PC-3 (cell line): ENCODE measurements around the gene ABCG1.

Source experiments
- CTCF ChIP-seq: fragments of 300-600 bp; sonication (generic); conservative IDR thresholded peaks from 2 replicates; pipeline ENCODE4 v1.5.1; 2017; ENCODE audit warnings: antibody characterized with exemption, low read depth, mild to moderate bottlenecking, low read length
- EZH2 ChIP-seq: fragments of 300-600 bp; sonication (generic); IDR thresholded peaks from one replicate; pipeline ENCODE4 v1.6.1; 2017; ENCODE audit warnings: antibody characterized with exemption, mild to moderate bottlenecking, low read length; ENCODE audit not compliant: unreplicated experiment

- TF ChIP-seq CTCF (peak; percentile 16; the same call in 1 of the 2 replicates), EZH2 (no peak)
These were observed 21.0 kb downstream of the ABCG1 start for GRCh38 chr21:42239973-42240372.
